HepG2 (cell line): ENCODE results near the gene TRIM7. TPM values are rescaled to one million over a fixed set of nuclear protein-coding genes. Genes with fewer than 3 reads are reported as not detected.

ENCODE experiments used
- ATAC-seq: fragments of 200-7000 bp; cut with Tn5 transposase; 3 replicates; pipeline ENCODE4 v1.9.1; 2020; ENCODE audit warnings: mild to moderate bottlenecking, moderate library complexity
- BruUV-seq: library from RNA; stranded (reverse); fragments of 400-500 nt; replicated peaks from 2 replicates; lab custom pipeline; 2021; lab: Mats Ljungman, UMichigan
- CTCF ChIA-PET: fragments of 300-600 bp; formaldehyde crosslinking; extraction: SDS; loops from one replicate; lab custom pipeline; 2021; ENCODE audit warnings: low total read pairs, inconsistent platforms, low intra/inter-chr PET ratio; lab: Yijun Ruan, JAX
- POLR2A ChIA-PET: fragments of 350-600 bp; sonication (Branson Sonifier 250); formaldehyde crosslinking; loops from one replicate; lab custom pipeline; 2020; ENCODE audit warnings: antibody characterized with exemption, inconsistent platforms; lab: Yijun Ruan, JAX
- DNase-seq: peaks from one replicate; pipeline ENCODE4 v3.0.0-alpha.2; 2015; ENCODE audit warnings: low spot score
- FAIRE-seq: peaks from 3 replicates; lab custom pipeline; 2011; peaks lifted over from hg19 to GRCh38; lab: Jason Lieb, UNC
- H2AFZ ChIP-seq: one replicate; pipeline ENCODE4 v1.6.1; 2011; ENCODE audit warnings: low read length, inconsistent platforms
- H3K27ac ChIP-seq: fragments of 300-600 bp; 3 replicates; pipeline ENCODE4 v1.8.0; 2011; ENCODE audit warnings: mixed run types, mild to moderate bottlenecking, mixed read lengths, low read length, inconsistent platforms; ENCODE audit not compliant: insufficient read depth; ENCODE audit errors: extremely low read length
- H3K27me3 ChIP-seq, 2 experiments: fragments of 200-600 bp in 1 of 2; 2 replicates in 1 of 2; 3 replicates in 1 of 2; pipeline versions ENCODE4 v1.6.0 to v1.8.0; 2011; ENCODE audit warnings: low read length in 2 of 2, mild to moderate bottlenecking in 2 of 2, moderate library complexity in 2 of 2, inconsistent platforms in 1 of 2; ENCODE audit not compliant: insufficient read depth in 2 of 2, control insufficient read depth in 1 of 2
- H3K36me3 ChIP-seq, 2 experiments: fragments of 200-600 bp in 1 of 2; replicated peaks in 1 of 2; 2 replicates in 1 of 2; 3 replicates in 1 of 2; pipeline versions ENCODE4 v1.5.1 to v1.8.0; 2011; ENCODE audit warnings: low read length in 2 of 2, inconsistent platforms in 1 of 2; ENCODE audit not compliant: insufficient read depth in 2 of 2, control insufficient read depth in 1 of 2
- H3K4me1 ChIP-seq: 2 replicates; pipeline ENCODE4 v1.5.1; 2012; ENCODE audit warnings: low read length, inconsistent platforms; ENCODE audit not compliant: insufficient read depth
- H3K4me2 ChIP-seq: 2 replicates; pipeline ENCODE4 v1.6.0; 2011; ENCODE audit warnings: low read depth, low read length, inconsistent platforms
- H3K4me3 ChIP-seq, 3 experiments: fragments of 200-600 bp in 1 of 3; sonication (generic), shearing (Covaris generic) in 1 of 3; replicated peaks in 1 of 3; 2 replicates each; pipeline ENCODE4 v1.5.1; 2011 to 2016; ENCODE audit warnings: low read length in 3 of 3, inconsistent platforms in 2 of 3, low read depth in 2 of 3, mild to moderate bottlenecking in 2 of 3, control low read depth in 1 of 3, mixed read lengths in 1 of 3; ENCODE audit not compliant: insufficient read depth in 1 of 3
- H3K79me2 ChIP-seq: one replicate; pipeline ENCODE4 v1.6.1; 2011; ENCODE audit warnings: low read length, inconsistent platforms; ENCODE audit not compliant: insufficient read depth
- H3K9ac ChIP-seq: 2 replicates; pipeline ENCODE4 v1.6.0; 2011; ENCODE audit warnings: mild to moderate bottlenecking, low read depth, low read length, inconsistent platforms; ENCODE audit not compliant: insufficient read depth
- H3K9me3 ChIP-seq: 2 replicates; pipeline ENCODE4 v1.5.1; 2012; ENCODE audit warnings: mild to moderate bottlenecking, low read length
- H4K20me1 ChIP-seq: 2 replicates; pipeline ENCODE4 v1.6.0; 2011; ENCODE audit warnings: inconsistent platforms, mild to moderate bottlenecking, low read length, moderate library complexity; ENCODE audit not compliant: insufficient read depth
- HBP1 ChIP-seq: IDR thresholded peaks from 2 replicates; pipeline ENCODE4 v1.6.1; 2016; ENCODE audit warnings: low read depth, control low read depth
- HDAC1 ChIP-seq: sonication (generic); formaldehyde crosslinking; IDR thresholded peaks from 2 replicates; pipeline ENCODE4 v1.5.1; 2020; ENCODE audit warnings: mild to moderate bottlenecking, missing genetic modification reagents
- JUNB ChIP-seq: sonication (generic); formaldehyde crosslinking; IDR thresholded peaks from 2 replicates; pipeline ENCODE4 v1.8.0; 2022; ENCODE audit warnings: missing genetic modification reagents, mild to moderate bottlenecking, borderline replicate concordance
- KMT2B ChIP-seq: IDR thresholded peaks from 2 replicates; pipeline ENCODE4 v1.6.1; 2016; ENCODE audit warnings: missing genetic modification reagents, missing compliant biosample characterization
- NBN ChIP-seq: fragments of 450-650 bp; conservative IDR thresholded peaks from 2 replicates; pipeline ENCODE4 v1.6.1; 2017
- PAX8 ChIP-seq: sonication (generic); formaldehyde crosslinking; IDR thresholded peaks from 2 replicates; pipeline ENCODE4 v1.8.0; 2022; ENCODE audit warnings: mild to moderate bottlenecking, missing genetic modification reagents, borderline replicate concordance
- RAD51 ChIP-seq: fragments of 450-650 bp; IDR thresholded peaks from 2 replicates; pipeline ENCODE4 v1.6.1; 2016; ENCODE audit warnings: borderline replicate concordance
- TCF7L2 ChIP-seq: IDR thresholded peaks from 2 replicates; pipeline ENCODE4 v1.6.1; 2011; ENCODE audit warnings: mild to moderate bottlenecking, low read depth, low read length, moderate library complexity
- YEATS4 ChIP-seq: sonication (generic); formaldehyde crosslinking; IDR thresholded peaks from 2 replicates; pipeline ENCODE4 v1.4.0; 2020; ENCODE audit warnings: missing genetic modification reagents, borderline replicate concordance
- YY1 ChIP-seq: IDR thresholded peaks from 2 replicates; pipeline ENCODE4 v1.6.1; 2011; ENCODE audit warnings: low read length, low read depth, moderate library complexity, mild to moderate bottlenecking; ENCODE audit not compliant: insufficient read depth, insufficient replicate concordance
- ZFY ChIP-seq: sonication (generic); formaldehyde crosslinking; IDR thresholded peaks from 2 replicates; pipeline ENCODE4 v1.4.0; 2020; ENCODE audit warnings: missing genetic modification reagents
- ZNF138 ChIP-seq: sonication (generic); formaldehyde crosslinking; IDR thresholded peaks from 2 replicates; pipeline ENCODE4 v1.5.0; 2020; ENCODE audit warnings: mild to moderate bottlenecking, low read depth, missing genetic modification reagents
- ZNF569 ChIP-seq: sonication (generic); formaldehyde crosslinking; IDR thresholded peaks from 2 replicates; pipeline ENCODE4 v1.5.0; 2020; ENCODE audit warnings: mild to moderate bottlenecking, missing genetic modification reagents, moderate library complexity, borderline replicate concordance
- ZNF615 ChIP-seq: sonication (generic); formaldehyde crosslinking; IDR thresholded peaks from 2 replicates; pipeline ENCODE4 v1.5.0; 2020; ENCODE audit warnings: mild to moderate bottlenecking, missing genetic modification reagents, borderline replicate concordance
- ZNF766 ChIP-seq: sonication (generic); formaldehyde crosslinking; IDR thresholded peaks from 2 replicates; pipeline ENCODE4 v1.5.0; 2020; ENCODE audit warnings: missing genetic modification reagents, borderline replicate concordance
- ZNF775 ChIP-seq: sonication (generic); formaldehyde crosslinking; IDR thresholded peaks from 2 replicates; pipeline ENCODE4 v1.4.0; 2020; ENCODE audit warnings: missing genetic modification reagents, mild to moderate bottlenecking, moderate library complexity, borderline replicate concordance
- ZSCAN31 ChIP-seq: sonication (generic); formaldehyde crosslinking; IDR thresholded peaks from 2 replicates; pipeline ENCODE4 v1.5.0; 2020; ENCODE audit warnings: low read depth, mild to moderate bottlenecking, missing genetic modification reagents
- WGBS: methylation state at CpG from one replicate; pipeline ENCODE4 v1.1.6; 2017; ENCODE audit warnings: low lambda C conversion rate; 5-methylcytosine and 5-hydroxymethylcytosine counted together
- in situ Hi-C: cut with HindIII; loops from 2 replicates; pipeline ENCODE4 v1.10.0; 2017; ENCODE audit warnings: low pct_unique_long_range_greater_than_20kb; ENCODE audit not compliant: extremely low pct_ligation_motif_present
- intact Hi-C: fragments of 100-400 bp; cut with micrococcal nuclease; formaldehyde crosslinking; loops from one replicate; pipeline ENCODE4 v1.10.0; 2022; ENCODE audit not compliant: unreplicated experiment
- polyA plus RNA-seq, 8 experiments: library from polyadenylated mRNA; depleted of rRNA in 3 of 8; stranded (reverse) in 7 of 8; unstranded in 1 of 8; fragments of >200 nt; fragmentation: Illumina TruSeq in 4 of 8; extraction: Trizol in 4 of 8; gene quantifications; 2 replicates each; pipeline versions ENCODE4 v1.2.1 to v1.2.3, GENCODE V29; 2011 to 2016; ENCODE audit warnings: low read depth in 4 of 8, missing spikeins in 1 of 8, mixed read lengths in 1 of 8; ENCODE audit not compliant: insufficient read depth in 1 of 8
- total RNA-seq, 5 experiments: library from RNA; depleted of rRNA; stranded (reverse); fragments of >200 nt; fragmentation: Illumina TruSeq; extraction: Trizol; gene quantifications; 2 replicates each; pipeline ENCODE4 v1.2.3, GENCODE V29; 2016; ENCODE audit warnings: low read depth in 1 of 5
- TF ChIP-seq, protein P1 (sequence below): sonication (generic); formaldehyde crosslinking; IDR thresholded peaks from 2 replicates; pipeline ENCODE4 v1.5.1; 2020; ENCODE audit warnings: mild to moderate bottlenecking, moderate library complexity, missing genetic modification reagents
- TF ChIP-seq, protein P2 (sequence below): sonication (generic); formaldehyde crosslinking; conservative IDR thresholded peaks from 2 replicates; pipeline ENCODE4 v1.5.0; 2020; ENCODE audit warnings: missing genetic modification reagents

TRIM7 gene
- total and polyA plus RNA-seq, 2 of the 13 experiments (the other 11 are each of a cell fraction or from before 2014, with no cell fraction given), result 0.13 TPM; not detected in 1

GRCh38 chr5:181229996-181230395 lies 25.0 kb upstream of the TRIM7 start:
- WGBS, result 98% methylated on average over 13 of the region's 13 CpGs
- Histone ChIP-seq H3K4me1 (peaks cover 16% of the 10 kb centered on the region), H2AFZ (no peak overlapping the region), H3K4me3 (no peak overlapping the region), H3K79me2 (peaks cover 7% of the 10 kb centered on the region), H3K4me2 (no peak overlapping the region), H3K27ac (no peak overlapping the region), H3K9ac (no peak overlapping the region), H3K9me3 (no peaks in the 10 kb centered on the region), H3K36me3 (peaks cover 15 to 49% of the 10 kb centered on the region in 2 experiments), H3K27me3 (no peaks in the 10 kb centered on the region), H4K20me1 (no peaks in the 10 kb centered on the region; the same call in 1 of the 2 replicates)
- ChIA-PET CTCF (no interaction called here), POLR2A (interaction anchor here (1.0 kb wide), 1 partner anchor 11 kb away, joined by 4 read pairs; no protein-coding TSS in a partner anchor)
- intact Hi-C loops (no loop called here), in situ Hi-C loops (no loop called here)
- TF ChIP-seq TCF7L2, result no peak
- TF ChIP-seq ZNF569 (CRISPR knock-in tag), result no peak
- no peak for TF ChIP-seq ZNF775 (CRISPR knock-in tag)
- no peak for TF ChIP-seq JUNB
- TF ChIP-seq ZSCAN31, result no peak
- no peak for TF ChIP-seq PAX8 (CRISPR knock-in tag)
- no peak for TF ChIP-seq ZFY
- TF ChIP-seq ZNF766 (CRISPR knock-in tag), result no peak
- TF ChIP-seq ZNF138, result no peak
- TF ChIP-seq, protein P1, sequence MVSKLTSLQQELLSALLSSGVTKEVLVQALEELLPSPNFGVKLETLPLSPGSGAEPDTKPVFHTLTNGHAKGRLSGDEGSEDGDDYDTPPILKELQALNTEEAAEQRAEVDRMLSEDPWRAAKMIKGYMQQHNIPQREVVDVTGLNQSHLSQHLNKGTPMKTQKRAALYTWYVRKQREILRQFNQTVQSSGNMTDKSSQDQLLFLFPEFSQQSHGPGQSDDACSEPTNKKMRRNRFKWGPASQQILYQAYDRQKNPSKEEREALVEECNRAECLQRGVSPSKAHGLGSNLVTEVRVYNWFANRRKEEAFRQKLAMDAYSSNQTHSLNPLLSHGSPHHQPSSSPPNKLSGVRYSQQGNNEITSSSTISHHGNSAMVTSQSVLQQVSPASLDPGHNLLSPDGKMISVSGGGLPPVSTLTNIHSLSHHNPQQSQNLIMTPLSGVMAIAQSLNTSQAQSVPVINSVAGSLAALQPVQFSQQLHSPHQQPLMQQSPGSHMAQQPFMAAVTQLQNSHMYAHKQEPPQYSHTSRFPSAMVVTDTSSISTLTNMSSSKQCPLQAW (CRISPR knock-in tag), result no peak
- TF ChIP-seq RAD51, result no peak
- no peak for TF ChIP-seq HBP1 (CRISPR knock-in tag)
- TF ChIP-seq HDAC1 (CRISPR knock-in tag), result no peak
- TF ChIP-seq, protein P2, sequence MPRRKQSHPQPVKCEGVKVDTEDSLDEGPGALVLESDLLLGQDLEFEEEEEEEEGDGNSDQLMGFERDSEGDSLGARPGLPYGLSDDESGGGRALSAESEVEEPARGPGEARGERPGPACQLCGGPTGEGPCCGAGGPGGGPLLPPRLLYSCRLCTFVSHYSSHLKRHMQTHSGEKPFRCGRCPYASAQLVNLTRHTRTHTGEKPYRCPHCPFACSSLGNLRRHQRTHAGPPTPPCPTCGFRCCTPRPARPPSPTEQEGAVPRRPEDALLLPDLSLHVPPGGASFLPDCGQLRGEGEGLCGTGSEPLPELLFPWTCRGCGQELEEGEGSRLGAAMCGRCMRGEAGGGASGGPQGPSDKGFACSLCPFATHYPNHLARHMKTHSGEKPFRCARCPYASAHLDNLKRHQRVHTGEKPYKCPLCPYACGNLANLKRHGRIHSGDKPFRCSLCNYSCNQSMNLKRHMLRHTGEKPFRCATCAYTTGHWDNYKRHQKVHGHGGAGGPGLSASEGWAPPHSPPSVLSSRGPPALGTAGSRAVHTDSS, result no peak
- TF ChIP-seq ZNF615, result no peak
- no peak for TF ChIP-seq NBN
- TF ChIP-seq YEATS4 (CRISPR knock-in tag), result no peak
- no peak for TF ChIP-seq YY1
- no peak for TF ChIP-seq KMT2B
- no TSS peak for BruUV-seq
- FAIRE-seq (no peak), ATAC-seq (no peak), DNase-seq (no peak)
